Omental fat pad (tissue), 4 donors: ENCODE measurements around the gene SND1. TPM values are rescaled to one million over a fixed set of nuclear protein-coding genes. Genes with fewer than 3 reads are reported as not detected.

ENCODE experiments used
- ATAC-seq: fragments of 150-250 bp; one replicate; pipeline ENCODE4 v1.9.1; 2016; ENCODE audit warnings: mild to moderate bottlenecking, moderate library complexity; ENCODE audit not compliant: low FRiP score
- DNase-seq: peaks from one replicate; pipeline ENCODE4 v3.0.0-alpha.2; 2019; ENCODE audit warnings: low spot score
- CTCF ChIP-seq, 3 donors: fragments of 450-650 bp; IDR thresholded peaks; one replicate each; pipeline ENCODE4 v1.5.1; 2016 to 2017; ENCODE audit warnings: antibody characterized with exemption in 3 of 3, mild to moderate bottlenecking in 3 of 3, moderate library complexity in 2 of 3
- total RNA-seq, 4 donors: library from RNA; depleted of rRNA; stranded (reverse); fragments of >200 nt; gene quantifications; one replicate each; pipeline ENCODE4 v1.1.0, GENCODE V29; 2016

Gene SND1
- total RNA-seq, 4 donors from 2014 or later, result 90.8 to 140 (median 125) TPM

GRCh38 chr7:127652333-127653248 lies 597 bp downstream of the SND1 start:
- ATAC-seq (peak; percentile 21), DNase-seq (no peak)
- no peak for TF ChIP-seq CTCF (IDR thresholded peaks at IDR 0.05)

- no peak for ATAC-seq
- DNase-seq, result no peak
- no peak for TF ChIP-seq CTCF (IDR thresholded peaks at IDR 0.05)
Observed at GRCh38 chr7:127653396-127653795, 1.4 kb downstream of the SND1 start.

- no peak for TF ChIP-seq CTCF (IDR thresholded peaks at IDR 0.05)
- ATAC-seq (no peak), DNase-seq (no peak)
Observed at GRCh38 chr7:127654404-127655394, 2.7 kb downstream of the SND1 start.

- no peak for ATAC-seq
- TF ChIP-seq CTCF (IDR thresholded peaks at IDR 0.05), result no peak
- no peak for DNase-seq
Observed at GRCh38 chr7:127655720-127656119, 3.7 kb downstream of the SND1 start.

DNA sequence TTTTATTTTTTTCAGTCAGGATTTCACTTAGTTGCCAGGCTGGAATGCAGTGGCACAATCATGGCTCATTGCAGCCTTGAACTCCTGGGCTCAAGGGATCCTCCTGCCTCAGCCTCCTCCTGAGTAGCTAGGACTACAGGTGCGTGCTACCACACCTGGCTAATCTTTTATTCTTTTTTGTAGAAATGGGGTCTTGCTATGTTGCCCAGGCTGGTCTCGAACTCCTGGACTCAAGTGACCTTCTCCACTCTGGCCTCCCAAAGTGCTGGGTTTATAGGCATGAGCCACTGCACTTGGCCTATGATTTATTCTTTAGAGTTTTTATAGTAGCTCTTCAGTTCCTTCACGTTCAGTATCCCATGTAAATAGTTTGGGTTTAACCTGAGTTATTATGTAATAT lies 5.5 kb downstream of the SND1 start:
- no peak for TF ChIP-seq CTCF (IDR thresholded peaks at IDR 0.05)
- ATAC-seq (no peak), DNase-seq (no peak)

DNA sequence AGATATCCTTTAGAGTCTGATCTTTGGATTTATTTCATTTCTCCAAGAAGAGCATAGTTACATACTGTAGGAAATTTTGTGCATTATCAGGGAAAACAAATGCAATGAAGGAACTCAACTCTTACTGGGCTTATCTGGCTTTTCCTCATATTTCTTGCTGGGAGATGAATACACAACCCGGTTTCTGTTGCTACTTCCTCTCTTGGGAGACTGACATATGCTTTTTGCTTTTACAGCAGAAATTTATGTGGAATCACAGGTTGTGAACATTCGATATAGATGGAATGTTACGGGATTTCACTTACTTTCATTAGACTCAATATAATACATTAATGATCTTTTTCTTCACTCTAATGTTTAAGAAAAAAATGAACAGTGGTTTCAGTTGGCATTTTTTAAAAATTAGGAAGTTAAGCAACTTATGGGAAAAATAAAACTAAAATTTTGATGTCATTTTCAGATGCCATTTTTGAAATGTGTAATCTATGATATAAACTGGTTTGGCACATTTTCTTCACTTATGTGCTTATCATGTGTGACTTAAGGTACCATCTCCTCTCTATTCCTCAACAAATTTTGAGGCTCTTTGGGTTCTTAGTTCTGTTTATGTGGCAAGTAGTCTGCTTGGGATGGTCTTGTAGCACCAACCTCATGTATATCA lies 7.1 kb downstream of the SND1 start:
- ATAC-seq (no peak), DNase-seq (no peak)
- no peak for TF ChIP-seq CTCF (IDR thresholded peaks at IDR 0.05)
